Astrocyte (in vitro differentiated cells and primary cell): ENCODE data around the gene CPPED1.

ENCODE experiments used
- EZH2 ChIP-seq: IDR thresholded peaks from 2 replicates; pipeline ENCODE4 v1.6.1; 2012; ENCODE audit warnings: mild to moderate bottlenecking, low read length, inconsistent platforms; ENCODE audit not compliant: insufficient read depth
- TF ChIP-seq, protein P1 (sequence below): IDR thresholded peaks from 2 replicates; pipeline ENCODE4 v1.5.1; 2011; ENCODE audit warnings: low read depth, mild to moderate bottlenecking, inconsistent platforms, low read length, moderate library complexity; ENCODE audit not compliant: insufficient read depth

DNA sequence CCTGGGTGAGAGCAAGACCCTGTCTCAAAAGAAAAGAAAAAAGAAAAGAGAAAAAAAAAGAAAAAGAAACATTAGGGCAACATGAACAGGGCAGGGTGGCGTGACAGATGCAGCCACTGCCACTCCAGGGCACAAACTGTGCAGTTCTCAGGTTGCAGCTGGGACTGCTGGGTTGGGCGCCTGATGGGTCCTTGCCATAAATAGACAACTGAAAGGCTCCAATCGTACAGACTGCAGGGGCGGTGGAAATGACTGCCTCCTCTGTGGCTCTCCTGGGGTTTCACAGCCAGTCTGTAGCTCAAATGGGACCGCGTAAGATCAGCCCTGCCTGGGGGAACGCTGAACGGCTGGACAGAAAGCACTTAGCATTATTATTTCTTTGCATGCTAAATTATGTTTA lies 130.7 kb downstream of the CPPED1 start:
- TF ChIP-seq, protein P1, sequence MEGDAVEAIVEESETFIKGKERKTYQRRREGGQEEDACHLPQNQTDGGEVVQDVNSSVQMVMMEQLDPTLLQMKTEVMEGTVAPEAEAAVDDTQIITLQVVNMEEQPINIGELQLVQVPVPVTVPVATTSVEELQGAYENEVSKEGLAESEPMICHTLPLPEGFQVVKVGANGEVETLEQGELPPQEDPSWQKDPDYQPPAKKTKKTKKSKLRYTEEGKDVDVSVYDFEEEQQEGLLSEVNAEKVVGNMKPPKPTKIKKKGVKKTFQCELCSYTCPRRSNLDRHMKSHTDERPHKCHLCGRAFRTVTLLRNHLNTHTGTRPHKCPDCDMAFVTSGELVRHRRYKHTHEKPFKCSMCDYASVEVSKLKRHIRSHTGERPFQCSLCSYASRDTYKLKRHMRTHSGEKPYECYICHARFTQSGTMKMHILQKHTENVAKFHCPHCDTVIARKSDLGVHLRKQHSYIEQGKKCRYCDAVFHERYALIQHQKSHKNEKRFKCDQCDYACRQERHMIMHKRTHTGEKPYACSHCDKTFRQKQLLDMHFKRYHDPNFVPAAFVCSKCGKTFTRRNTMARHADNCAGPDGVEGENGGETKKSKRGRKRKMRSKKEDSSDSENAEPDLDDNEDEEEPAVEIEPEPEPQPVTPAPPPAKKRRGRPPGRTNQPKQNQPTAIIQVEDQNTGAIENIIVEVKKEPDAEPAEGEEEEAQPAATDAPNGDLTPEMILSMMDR, result no peak
- no peak for TF ChIP-seq EZH2
